ENCODE measurements around the gene NOPCHAP1. TPM values are rescaled to one million over a fixed set of nuclear protein-coding genes. Genes with fewer than 3 reads are reported as not detected.

Gene NOPCHAP1
- total RNA-seq, 6 donors from 2014 or later = 2.1 to 13.0 (median 7.6) TPM

GRCh38 chr12:104957719-104958000, 28.5 kb upstream of the NOPCHAP1 start:
- Histone ChIP-seq H3K4me1 (peaks cover 12 to 31% (median 20%) of the 10 kb centered on the region in 4 donors), H3K4me3 (peak overlapping the region; percentile 77 to 91 (median 84)), H3K36me3 (no peaks in the 10 kb centered on the region), H3K9me3 (no peaks in the 10 kb centered on the region), H3K27ac (peak overlapping the region; percentile 75 to 88 (median 84)), H3K27me3 (no peaks in the 10 kb centered on the region)
- DNase-seq (peak in 1 of 2 donors; percentile 43), ATAC-seq (ENCODE audit: low FRiP score in 2 of 2) (peak in 1 of 2 donors; percentile 34)
- WGBS, 2 donors = 0 to 1% methylated on average over 1 to 9 of the region's 31 CpGs
- TF ChIP-seq EP300 (IDR thresholded peaks at IDR 0.05) = no peak
- TF ChIP-seq CTCF (IDR thresholded peaks at IDR 0.05) = no peak
- no peak for TF ChIP-seq POLR2AphosphoS5 (IDR thresholded peaks at IDR 0.05)
- TF ChIP-seq POLR2A (IDR thresholded peaks at IDR 0.05) = no peak

- Histone ChIP-seq H3K9me3 (no peaks in the 10 kb centered on the region), H3K4me3 (peak within 1 kb of the TSS; percentile 77 to 91 (median 84)), H3K27me3 (no peaks in the 10 kb centered on the region), H3K4me1 (peaks cover 12 to 31% (median 20%) of the 10 kb centered on the region in 4 donors), H3K27ac (peak within 1 kb of the TSS; percentile 77 to 88 (median 84)), H3K36me3 (no peaks in the 10 kb centered on the region)
- TF ChIP-seq POLR2AphosphoS5 (IDR thresholded peaks at IDR 0.05) (peak; percentile 32 to 52), CTCF (IDR thresholded peaks at IDR 0.05) (peak; percentile 47 to 81 (median 74)), EP300 (IDR thresholded peaks at IDR 0.05) (no peak), POLR2A (IDR thresholded peaks at IDR 0.05) (peak in 2 of 4 donors; percentile 32 to 80)
- peak; percentile 93 to 96 for DNase-seq
- ATAC-seq (ENCODE audit: low FRiP score in 2 of 2) = peak; percentile 94 to 95
- WGBS, 2 donors = 1 to 5% methylated on average over 14 to 17 of the region's 83 CpGs
Observed at GRCh38 chr12:104958001-104958804, 27.9 kb upstream of the NOPCHAP1 start, which contains the start of gene SLC41A2. Gene SLC41A2 (minus strand): TSS chr12:104958290. CDS start chr12:104928527, 29,763 bp downstream.

- ATAC-seq (ENCODE audit: low FRiP score in 2 of 2) = peak; percentile 0 to 3
- DNase-seq = no peak
- Histone ChIP-seq H3K4me1 (peaks cover 12 to 31% (median 18%) of the 10 kb centered on the region in 4 donors), H3K36me3 (no peaks in the 10 kb centered on the region), H3K4me3 (peak overlapping the region in 3 of 4 donors; percentile 84 to 91 (median 84)), H3K27ac (peak overlapping the region; percentile 77 to 88 (median 84)), H3K27me3 (no peaks in the 10 kb centered on the region), H3K9me3 (no peaks in the 10 kb centered on the region)
- 51% methylated on average over 14 of the region's 14 CpGs for WGBS, 2 donors
- TF ChIP-seq EP300 (IDR thresholded peaks at IDR 0.05) (no peak), CTCF (IDR thresholded peaks at IDR 0.05) (no peak), POLR2A (IDR thresholded peaks at IDR 0.05) (no peak), POLR2AphosphoS5 (IDR thresholded peaks at IDR 0.05) (no peak)
Observed at GRCh38 chr12:104958805-104959334, 27.2 kb upstream of the NOPCHAP1 start.

GRCh38 chr12:104959335-104959841, 26.7 kb upstream of the NOPCHAP1 start:
- peak overlapping the region in 1 of 4 donors; percentile 91 for H3K4me3 ChIP-seq
- peaks cover 12 to 31% (median 18%) of the 10 kb centered on the region in 4 donors for H3K4me1 ChIP-seq
- peak overlapping the region in 2 of 4 donors; percentile 81 to 88 for H3K27ac ChIP-seq
- 53 to 73% methylated on average over 2 of the region's 2 CpGs for WGBS, 2 donors
- H3K9me3 ChIP-seq = no peaks in the 10 kb centered on the region
- ATAC-seq (ENCODE audit: low FRiP score in 2 of 2) (peak in 1 of 2 donors; percentile 41), DNase-seq (no peak)
- TF ChIP-seq CTCF (IDR thresholded peaks at IDR 0.05) = no peak
- no peak for TF ChIP-seq POLR2AphosphoS5 (IDR thresholded peaks at IDR 0.05)
- TF ChIP-seq EP300 (IDR thresholded peaks at IDR 0.05) = no peak
- no peak for TF ChIP-seq POLR2A (IDR thresholded peaks at IDR 0.05)
- H3K36me3 ChIP-seq = no peaks in the 10 kb centered on the region
- H3K27me3 ChIP-seq = no peaks in the 10 kb centered on the region

All from upper lobe of left lung (tissue), 6 donors.